ENCODE data around the gene NMD3.

NMD3 gene

GRCh38 chr3:161254861-161255260 lies 33.8 kb downstream of the NMD3 start:
- Histone ChIP-seq H2AFZ (ENCODE audit: low read length, unreplicated experiment) (no peak overlapping the region), H3K4me3 (ENCODE audit: low read depth, low read length) (no peak overlapping the region), H3K36me3 (ENCODE audit: insufficient read depth, low read length) (peaks cover 61% of the 10 kb centered on the region), H3K79me2 (ENCODE audit: control insufficient read depth, insufficient read depth, low read length, unreplicated experiment) (no peaks in the 10 kb centered on the region), H3K27me3 (ENCODE audit: insufficient read depth, low read length) (no peaks in the 10 kb centered on the region), H3K27ac (ENCODE audit: low read depth, low read length) (no peak overlapping the region), H3K4me1 (ENCODE audit: control insufficient read depth, insufficient read depth, low read length, unreplicated experiment) (no peaks in the 10 kb centered on the region)

DNA sequence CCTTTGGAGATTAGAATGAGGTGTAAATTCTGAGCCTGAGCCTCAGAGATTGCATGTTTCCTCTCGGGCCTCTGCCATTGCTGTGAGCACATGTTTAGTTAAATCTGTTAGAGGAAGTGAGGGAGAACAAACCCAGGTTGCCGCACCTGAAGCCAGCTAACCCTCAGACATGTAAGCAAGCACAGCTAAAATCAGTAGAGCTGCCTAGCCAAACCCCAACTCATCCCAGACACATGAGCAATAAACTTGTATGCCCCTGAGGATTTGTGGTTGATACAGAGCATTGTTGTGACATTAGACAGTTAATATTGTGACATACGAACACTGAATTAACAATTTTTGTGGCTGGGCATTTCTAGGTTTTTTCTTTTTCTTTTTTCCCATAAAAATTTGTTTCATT lies 41.9 kb downstream of the NMD3 start:
- H3K36me3 ChIP-seq (ENCODE audit: insufficient read depth, low read length) = peaks cover 22% of the 10 kb centered on the region
- H3K27ac ChIP-seq (ENCODE audit: low read depth, low read length) = peak overlapping the region; percentile 28

DNA sequence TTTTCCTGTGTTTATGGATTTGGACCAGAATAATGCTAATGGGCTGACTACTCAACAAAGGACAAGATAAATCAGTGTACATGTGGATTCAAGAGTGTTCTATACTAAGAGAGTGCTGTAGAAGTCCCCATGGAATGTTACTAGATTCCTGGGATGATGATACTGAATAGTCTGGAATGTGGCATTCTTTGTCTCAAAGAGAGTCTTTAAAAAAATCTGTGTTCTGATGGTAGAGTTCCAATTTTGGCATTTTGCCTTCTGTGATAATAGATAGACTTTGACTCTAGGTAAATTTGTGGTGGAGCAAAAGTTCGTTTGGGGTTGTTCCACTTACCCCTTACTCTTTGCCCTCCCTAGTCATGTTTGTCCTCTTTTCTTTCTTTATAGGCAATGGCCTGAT lies 43.7 kb downstream of the NMD3 start:
- peaks cover 32% of the 10 kb centered on the region for H3K4me1 ChIP-seq (ENCODE audit: control insufficient read depth, insufficient read depth, low read length, unreplicated experiment)
- H2AFZ ChIP-seq (ENCODE audit: low read length, unreplicated experiment) = no peak overlapping the region
- no peaks in the 10 kb centered on the region for H3K79me2 ChIP-seq (ENCODE audit: control insufficient read depth, insufficient read depth, low read length, unreplicated experiment)
- no peak overlapping the region for H3K27ac ChIP-seq (ENCODE audit: low read depth, low read length)
- no peaks in the 10 kb centered on the region for H3K27me3 ChIP-seq (ENCODE audit: insufficient read depth, low read length)
- H3K4me3 ChIP-seq (ENCODE audit: low read depth, low read length) = no peak overlapping the region
- 0 out of 2 replicates have a peak, but pooled peaks cover 16% of the 10 kb centered on the region for H3K36me3 ChIP-seq (ENCODE audit: insufficient read depth, low read length)

More for the DNA sequence above, 41.9 kb downstream of the NMD3 start:
- H3K4me3 ChIP-seq (ENCODE audit: low read depth, low read length) = no peak overlapping the region
- H3K27me3 ChIP-seq (ENCODE audit: insufficient read depth, low read length) = no peaks in the 10 kb centered on the region
- peaks cover 32% of the 10 kb centered on the region for H3K4me1 ChIP-seq (ENCODE audit: control insufficient read depth, insufficient read depth, low read length, unreplicated experiment)
- H3K79me2 ChIP-seq (ENCODE audit: control insufficient read depth, insufficient read depth, low read length, unreplicated experiment) = no peaks in the 10 kb centered on the region
- no peak overlapping the region for H2AFZ ChIP-seq (ENCODE audit: low read length, unreplicated experiment)

DNA sequence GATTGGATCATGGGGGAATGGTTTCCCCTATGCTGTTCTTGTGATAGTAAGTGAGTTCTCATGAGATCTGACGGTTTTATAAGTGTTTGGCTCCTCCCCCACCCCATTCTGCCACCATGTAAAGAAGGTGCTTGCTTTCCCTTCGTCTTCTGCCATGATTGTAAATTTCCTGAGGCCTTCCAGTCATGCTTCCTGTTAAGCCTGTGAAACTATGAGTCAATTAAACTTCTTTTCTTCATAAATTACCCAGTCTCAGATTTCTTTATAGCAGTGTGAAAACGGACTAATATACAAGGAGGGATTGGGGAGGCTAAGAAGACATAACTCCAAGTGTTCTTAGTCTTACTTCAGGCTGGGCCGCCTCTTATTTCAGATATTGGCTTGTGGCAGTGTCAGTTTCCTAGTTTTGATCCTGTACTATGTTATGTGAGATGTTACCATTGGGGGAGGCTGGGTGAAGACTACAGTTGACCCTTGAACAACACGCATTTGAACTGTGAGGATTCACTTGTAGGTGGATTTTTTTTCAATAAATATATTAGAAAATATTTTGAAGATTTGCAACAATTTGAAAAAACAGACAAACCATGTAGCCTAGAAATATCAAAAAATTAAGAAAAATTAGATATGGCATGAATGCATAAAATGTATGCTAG lies 44.9 kb downstream of the NMD3 start:
- peak overlapping the region; percentile 66 for H3K27ac ChIP-seq (ENCODE audit: low read depth, low read length)
- no peaks in the 10 kb centered on the region for H3K27me3 ChIP-seq (ENCODE audit: insufficient read depth, low read length)
- H2AFZ ChIP-seq (ENCODE audit: low read length, unreplicated experiment) = no peak overlapping the region
- H3K36me3 ChIP-seq (ENCODE audit: insufficient read depth, low read length) = 0 out of 2 replicates have a peak, but pooled peaks cover 16% of the 10 kb centered on the region
- no peaks in the 10 kb centered on the region for H3K79me2 ChIP-seq (ENCODE audit: control insufficient read depth, insufficient read depth, low read length, unreplicated experiment)
- peaks cover 32% of the 10 kb centered on the region for H3K4me1 ChIP-seq (ENCODE audit: control insufficient read depth, insufficient read depth, low read length, unreplicated experiment)
- no peak overlapping the region for H3K4me3 ChIP-seq (ENCODE audit: low read depth, low read length)

GRCh38 chr3:161266731-161267150 lies 45.6 kb downstream of the NMD3 start:
- H2AFZ ChIP-seq (ENCODE audit: low read length, unreplicated experiment) = no peak overlapping the region
- H3K27ac ChIP-seq (ENCODE audit: low read depth, low read length) = peak overlapping the region; percentile 66
- H3K27me3 ChIP-seq (ENCODE audit: insufficient read depth, low read length) = no peaks in the 10 kb centered on the region
- 0 out of 2 replicates have a peak overlapping the region, but pooled peaks have one; percentile 37 for H3K4me3 ChIP-seq (ENCODE audit: low read depth, low read length)
- H3K79me2 ChIP-seq (ENCODE audit: control insufficient read depth, insufficient read depth, low read length, unreplicated experiment) = no peaks in the 10 kb centered on the region
- peaks cover 32% of the 10 kb centered on the region for H3K4me1 ChIP-seq (ENCODE audit: control insufficient read depth, insufficient read depth, low read length, unreplicated experiment)
- H3K36me3 ChIP-seq (ENCODE audit: insufficient read depth, low read length) = 0 out of 2 replicates have a peak, but pooled peaks cover 16% of the 10 kb centered on the region

- Histone ChIP-seq H3K36me3 (ENCODE audit: insufficient read depth, low read length) (0 out of 2 replicates have a peak, but pooled peaks cover 16% of the 10 kb centered on the region), H2AFZ (ENCODE audit: low read length, unreplicated experiment) (no peak overlapping the region)
Observed at GRCh38 chr3:161267646-161268045, 46.5 kb downstream of the NMD3 start.

GRCh38 chr3:161268601-161269000 lies 47.5 kb downstream of the NMD3 start:
- Histone ChIP-seq H3K36me3 (ENCODE audit: insufficient read depth, low read length) (0 out of 2 replicates have a peak, but pooled peaks cover 13% of the 10 kb centered on the region), H3K79me2 (ENCODE audit: control insufficient read depth, insufficient read depth, low read length, unreplicated experiment) (no peaks in the 10 kb centered on the region), H3K27me3 (ENCODE audit: insufficient read depth, low read length) (no peaks in the 10 kb centered on the region), H3K4me3 (ENCODE audit: low read depth, low read length) (no peak overlapping the region), H3K27ac (ENCODE audit: low read depth, low read length) (no peak overlapping the region), H2AFZ (ENCODE audit: low read length, unreplicated experiment) (no peak overlapping the region), H3K4me1 (ENCODE audit: control insufficient read depth, insufficient read depth, low read length, unreplicated experiment) (peaks cover 14% of the 10 kb centered on the region)

More at GRCh38 chr3:161267646-161268045, 46.5 kb downstream of the NMD3 start:
- Histone ChIP-seq H3K27me3 (ENCODE audit: insufficient read depth, low read length) (no peaks in the 10 kb centered on the region), H3K4me1 (ENCODE audit: control insufficient read depth, insufficient read depth, low read length, unreplicated experiment) (peaks cover 24% of the 10 kb centered on the region), H3K27ac (ENCODE audit: low read depth, low read length) (no peak overlapping the region), H3K4me3 (ENCODE audit: low read depth, low read length) (no peak overlapping the region), H3K79me2 (ENCODE audit: control insufficient read depth, insufficient read depth, low read length, unreplicated experiment) (no peaks in the 10 kb centered on the region)

DNA sequence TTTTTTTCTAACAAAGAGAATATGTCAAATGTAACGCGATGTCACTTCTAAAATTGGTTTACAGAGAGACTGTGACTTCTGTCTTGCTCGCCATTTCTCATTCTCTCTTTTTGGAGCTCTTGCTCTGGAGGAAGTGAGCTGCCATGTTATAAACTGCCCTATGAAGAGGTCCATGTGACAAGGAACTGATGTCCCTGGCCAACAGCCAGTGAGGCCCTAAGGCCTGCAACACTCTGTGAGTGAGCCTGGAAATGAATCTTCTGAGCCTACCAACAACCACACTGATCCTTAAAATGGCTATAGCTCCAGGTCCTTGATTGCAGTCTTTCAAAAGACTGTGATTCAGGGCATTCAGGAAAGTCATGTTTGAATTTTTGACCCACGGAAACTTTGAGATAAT lies 49.9 kb downstream of the NMD3 start:
- H3K4me1 ChIP-seq (ENCODE audit: control insufficient read depth, insufficient read depth, low read length, unreplicated experiment) = peaks cover 7% of the 10 kb centered on the region
- H3K4me3 ChIP-seq (ENCODE audit: low read depth, low read length) = no peak overlapping the region
- H3K36me3 ChIP-seq (ENCODE audit: insufficient read depth, low read length) = no peaks in the 10 kb centered on the region
- H3K27ac ChIP-seq (ENCODE audit: low read depth, low read length) = no peak overlapping the region
- no peaks in the 10 kb centered on the region for H3K27me3 ChIP-seq (ENCODE audit: insufficient read depth, low read length)
- H3K79me2 ChIP-seq (ENCODE audit: control insufficient read depth, insufficient read depth, low read length, unreplicated experiment) = no peaks in the 10 kb centered on the region
- H2AFZ ChIP-seq (ENCODE audit: low read length, unreplicated experiment) = no peak overlapping the region

- H3K27me3 ChIP-seq (ENCODE audit: insufficient read depth, low read length) = no peaks in the 10 kb centered on the region
- H3K36me3 ChIP-seq (ENCODE audit: insufficient read depth, low read length) = no peaks in the 10 kb centered on the region
- peaks cover 3% of the 10 kb centered on the region for H3K4me1 ChIP-seq (ENCODE audit: control insufficient read depth, insufficient read depth, low read length, unreplicated experiment)
- H3K79me2 ChIP-seq (ENCODE audit: control insufficient read depth, insufficient read depth, low read length, unreplicated experiment) = no peaks in the 10 kb centered on the region
- no peak overlapping the region for H2AFZ ChIP-seq (ENCODE audit: low read length, unreplicated experiment)
- H3K4me3 ChIP-seq (ENCODE audit: low read depth, low read length) = no peak overlapping the region
- H3K27ac ChIP-seq (ENCODE audit: low read depth, low read length) = no peak overlapping the region
Observed at GRCh38 chr3:161271646-161272045, 50.5 kb downstream of the NMD3 start.

DNA sequence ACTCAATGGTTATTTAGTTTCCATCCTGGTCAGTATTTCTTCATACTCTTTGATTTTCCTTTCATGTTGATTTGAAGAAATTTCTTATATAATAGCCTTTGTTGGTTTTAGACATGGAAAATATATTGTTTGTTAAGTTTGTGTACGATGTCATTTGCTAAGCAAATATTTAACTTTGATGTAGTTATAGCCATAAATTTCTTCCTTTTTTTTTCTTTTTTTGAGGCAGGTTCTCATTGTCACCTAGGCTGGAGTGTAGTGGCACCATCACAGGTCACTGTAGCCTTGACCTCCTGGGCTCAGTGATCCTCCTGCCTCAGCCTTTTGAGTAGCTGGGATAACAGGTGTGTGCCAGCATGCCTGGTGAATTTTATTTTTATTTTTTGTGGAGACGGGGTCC lies 51.4 kb downstream of the NMD3 start:
- Histone ChIP-seq H3K36me3 (ENCODE audit: insufficient read depth, low read length) (no peaks in the 10 kb centered on the region), H3K4me1 (ENCODE audit: control insufficient read depth, insufficient read depth, low read length, unreplicated experiment) (no peaks in the 10 kb centered on the region), H3K27ac (ENCODE audit: low read depth, low read length) (no peak overlapping the region), H3K79me2 (ENCODE audit: control insufficient read depth, insufficient read depth, low read length, unreplicated experiment) (no peaks in the 10 kb centered on the region), H3K4me3 (ENCODE audit: low read depth, low read length) (no peak overlapping the region), H2AFZ (ENCODE audit: low read length, unreplicated experiment) (no peak overlapping the region), H3K27me3 (ENCODE audit: insufficient read depth, low read length) (no peaks in the 10 kb centered on the region)

GRCh38 chr3:161273589-161274218 lies 52.6 kb downstream of the NMD3 start:
- no peak overlapping the region for H3K27ac ChIP-seq (ENCODE audit: low read depth, low read length)
- no peaks in the 10 kb centered on the region for H3K4me1 ChIP-seq (ENCODE audit: control insufficient read depth, insufficient read depth, low read length, unreplicated experiment)
- H3K36me3 ChIP-seq (ENCODE audit: insufficient read depth, low read length) = no peaks in the 10 kb centered on the region
- H3K4me3 ChIP-seq (ENCODE audit: low read depth, low read length) = no peak overlapping the region
- H2AFZ ChIP-seq (ENCODE audit: low read length, unreplicated experiment) = no peak overlapping the region
- no peaks in the 10 kb centered on the region for H3K27me3 ChIP-seq (ENCODE audit: insufficient read depth, low read length)
- H3K79me2 ChIP-seq (ENCODE audit: control insufficient read depth, insufficient read depth, low read length, unreplicated experiment) = no peaks in the 10 kb centered on the region

Data from ACC112 (cell line).